NCI-H2227 treated with DMSO at 0.1 percent for 48 hours (cell line): ENCODE results near the gene ADGRD1.

Experiments used
- DNase-seq: peaks from one replicate; lab custom pipeline; 2025; lab: John Stamatoyannopoulos, UW

Gene ADGRD1

DNA sequence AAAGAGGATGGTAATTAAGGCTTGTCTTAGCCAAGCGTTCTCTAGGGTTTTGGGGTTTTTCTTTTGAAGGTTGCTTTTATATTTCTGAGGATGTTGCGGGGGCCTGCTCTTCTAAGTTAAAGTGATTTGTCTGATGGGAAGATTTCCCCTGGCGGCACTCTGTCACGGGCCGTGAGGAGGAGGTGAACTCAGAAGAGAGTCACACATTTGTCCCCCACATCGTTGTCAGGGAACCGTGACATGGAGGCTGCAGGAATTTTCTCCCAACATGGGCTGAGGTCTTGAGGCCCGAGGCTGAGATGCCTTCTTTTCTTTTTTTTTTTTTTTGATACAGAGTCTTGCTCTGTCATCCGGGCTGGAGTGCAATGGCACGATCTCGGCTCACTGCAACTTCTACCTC lies 71.5 kb downstream of the ADGRD1 start:
- no peak for DNase-seq

DNA sequence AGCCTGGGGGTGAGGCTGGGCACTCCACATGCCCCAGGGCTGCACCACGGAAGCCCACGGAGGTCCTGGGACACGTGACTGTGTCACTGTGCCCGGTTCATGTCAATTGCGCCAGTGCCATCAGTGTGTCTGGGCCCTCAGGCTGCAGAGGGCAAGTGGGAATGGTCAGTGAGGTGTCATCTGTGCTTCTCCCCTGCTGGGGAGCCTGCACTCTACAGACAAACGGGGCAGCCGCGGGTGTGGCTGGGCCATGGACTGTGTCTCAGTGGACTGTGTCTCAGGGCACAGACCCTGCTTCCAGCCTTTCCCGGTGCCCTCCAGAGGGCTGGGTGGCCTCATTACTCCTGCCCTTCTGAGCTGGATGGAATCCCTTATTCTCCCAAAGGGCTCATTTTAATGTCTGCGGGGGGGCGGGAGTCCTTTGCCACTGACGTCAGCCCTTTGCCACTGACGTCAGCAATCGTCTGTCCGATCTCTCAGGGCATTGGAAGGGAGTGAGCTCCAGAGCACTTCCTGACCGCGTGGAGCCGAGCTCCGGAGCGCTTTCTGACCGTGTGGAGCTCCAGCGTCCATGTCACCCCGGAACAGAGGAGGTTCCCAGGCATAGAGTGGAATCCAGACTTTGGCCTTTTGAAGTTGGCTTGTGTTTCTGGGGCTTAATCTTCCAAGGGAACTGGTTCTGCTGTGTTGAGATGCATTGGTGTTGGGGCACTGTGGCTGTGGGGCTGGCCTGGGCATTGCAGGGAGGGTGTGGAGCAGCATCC lies 72.4 kb downstream of the ADGRD1 start:
- DNase-seq: no peak

DNA sequence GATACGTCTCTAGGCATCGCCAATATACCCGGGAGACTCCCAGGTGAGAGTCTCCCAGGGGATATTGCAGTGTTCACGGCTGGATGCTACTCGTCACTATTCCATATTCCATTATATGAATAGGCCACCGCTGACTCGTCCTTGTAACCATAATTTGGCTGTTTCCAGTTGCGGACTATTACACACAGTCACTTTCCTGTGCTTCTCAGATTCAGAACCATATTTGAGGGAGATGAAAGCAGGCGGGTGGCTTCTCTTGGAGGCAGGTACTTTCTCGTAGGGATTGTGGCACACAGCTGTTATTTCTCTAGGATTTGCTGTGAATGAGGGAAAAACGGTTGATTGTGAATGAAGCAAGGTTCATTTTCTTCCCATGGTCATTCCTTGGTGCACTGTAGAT lies 73.0 kb downstream of the ADGRD1 start:
- no peak for DNase-seq

DNA sequence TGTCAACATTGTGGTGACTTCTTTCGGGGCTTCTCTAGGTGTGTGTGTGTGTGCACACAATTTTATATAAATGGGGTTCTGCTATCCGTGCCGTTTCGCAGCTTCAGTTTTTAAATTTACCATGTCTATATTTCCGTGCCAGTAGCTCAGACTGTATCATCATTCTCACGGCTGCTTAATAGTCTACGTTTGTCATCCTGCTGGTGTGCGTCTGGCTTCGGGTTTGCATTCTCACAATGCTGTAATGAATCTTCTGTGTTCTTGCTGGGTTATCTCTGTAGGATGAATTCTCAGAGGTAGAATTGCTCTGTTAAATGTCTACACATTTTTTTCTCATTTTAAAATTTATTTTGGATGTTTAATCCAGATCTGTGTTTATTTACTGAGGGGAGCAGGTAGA lies 73.6 kb downstream of the ADGRD1 start:
- DNase-seq: no peak

DNA sequence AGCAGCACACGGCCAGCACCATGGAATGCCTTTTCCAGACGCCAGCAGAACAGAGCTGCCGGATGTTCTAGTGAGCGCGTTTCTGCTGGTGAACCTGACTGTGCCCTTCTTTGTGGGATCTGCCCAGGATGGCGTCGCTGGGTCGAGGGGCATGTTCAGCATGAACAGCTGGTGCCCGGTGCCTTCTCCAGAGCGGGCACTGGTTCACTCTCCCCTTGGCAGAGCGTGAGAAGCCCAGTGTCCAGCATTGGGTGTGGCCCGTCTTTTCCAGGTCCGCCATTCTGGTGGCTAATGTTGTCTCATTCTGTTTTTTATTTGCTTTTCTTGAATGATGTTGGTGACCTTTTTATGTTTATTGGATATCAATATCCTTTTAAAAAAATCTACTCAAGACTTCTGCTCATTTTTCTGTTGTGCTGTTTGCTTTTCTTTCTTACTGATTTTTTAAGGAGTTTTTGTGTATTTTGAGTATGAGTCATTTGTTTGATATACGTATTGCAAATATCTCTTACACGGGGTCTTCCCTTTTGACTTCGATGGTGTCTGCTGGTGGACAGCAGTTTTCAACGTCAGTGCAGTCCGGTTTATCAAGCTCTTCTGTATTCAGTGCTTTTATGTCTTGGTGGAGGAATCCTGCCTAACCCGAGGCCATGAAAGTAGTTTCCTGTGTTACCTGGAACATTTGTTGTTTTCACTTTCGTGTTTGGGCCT lies 74.3 kb downstream of the ADGRD1 start:
- DNase-seq: no peak

DNA sequence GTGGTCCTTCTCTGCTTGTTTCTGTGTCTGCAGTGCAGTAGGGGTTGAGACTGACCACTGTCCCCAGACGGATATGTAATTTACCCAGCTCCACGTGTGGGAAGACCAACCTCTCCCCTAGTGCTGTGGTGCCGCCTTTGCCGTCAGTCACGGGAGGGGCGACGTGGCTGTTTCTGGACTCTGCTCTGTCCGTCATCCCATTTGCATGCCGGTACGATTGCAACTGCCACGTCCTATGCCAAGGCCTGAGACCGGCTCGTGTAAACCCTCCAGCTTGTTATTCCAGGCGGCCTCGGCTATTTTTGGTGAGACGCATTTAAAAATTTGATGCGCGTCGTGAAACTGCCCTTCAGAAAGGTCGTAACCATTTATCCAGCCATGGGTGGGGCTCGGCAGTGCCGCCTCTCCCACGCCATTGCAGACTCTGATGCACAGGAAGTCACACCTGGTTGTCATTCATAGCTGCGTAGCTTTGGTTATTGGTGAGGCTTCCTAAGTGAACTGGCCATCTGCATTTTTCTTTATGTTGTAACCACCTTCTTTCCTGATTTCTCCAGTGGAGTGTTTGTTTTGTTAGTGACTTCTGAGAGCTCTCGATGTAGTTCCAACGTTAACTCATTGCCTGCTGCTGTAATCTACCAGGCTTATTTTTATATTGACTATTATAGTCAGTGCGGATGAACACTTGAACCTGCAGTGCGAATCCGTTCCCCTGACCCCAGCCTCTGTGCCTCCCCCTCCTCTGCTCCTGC lies 75.1 kb downstream of the ADGRD1 start:
- DNase-seq: no peak

DNA sequence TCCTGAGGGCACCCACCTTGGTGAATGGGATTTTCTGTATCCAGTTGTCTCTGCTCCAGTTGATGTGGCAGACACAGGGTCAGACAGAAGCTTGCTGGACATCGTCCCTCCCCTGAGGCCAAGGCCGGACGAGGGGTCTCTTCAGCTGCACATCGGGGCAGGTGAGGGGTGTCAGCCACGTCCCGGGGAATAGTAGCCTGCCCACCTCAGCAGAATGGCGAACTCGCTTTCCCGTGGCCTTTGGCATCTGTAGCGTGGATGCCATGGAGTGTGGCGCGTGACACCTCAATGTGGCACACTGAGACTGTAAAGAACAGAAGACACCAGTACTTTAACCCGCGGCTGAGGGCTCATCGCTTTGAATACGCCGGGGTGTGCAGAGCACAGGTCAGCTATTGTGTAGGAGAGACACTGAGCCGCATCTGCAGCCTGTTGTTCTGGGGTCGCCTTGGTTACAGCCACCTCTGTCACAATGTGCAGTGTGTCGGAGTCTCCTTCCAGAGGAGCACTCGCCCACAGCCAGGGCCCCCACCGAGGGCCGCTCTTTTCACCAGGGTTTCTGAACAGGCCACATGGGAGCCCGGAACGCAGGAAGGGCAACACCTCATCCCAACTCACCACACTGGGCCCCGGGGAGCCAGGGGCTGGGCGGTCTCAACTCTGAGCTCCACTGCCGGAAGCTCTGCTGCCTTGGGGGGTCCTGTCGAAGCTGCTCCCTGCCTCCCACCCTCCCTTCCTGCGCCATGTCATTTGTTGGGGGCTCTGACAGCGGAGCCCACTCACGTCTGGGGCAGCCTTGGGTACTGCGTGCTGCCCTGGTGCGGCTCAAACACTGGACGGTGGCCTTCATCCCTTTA lies 77.0 kb downstream of the ADGRD1 start:
- DNase-seq: no peak

DNA sequence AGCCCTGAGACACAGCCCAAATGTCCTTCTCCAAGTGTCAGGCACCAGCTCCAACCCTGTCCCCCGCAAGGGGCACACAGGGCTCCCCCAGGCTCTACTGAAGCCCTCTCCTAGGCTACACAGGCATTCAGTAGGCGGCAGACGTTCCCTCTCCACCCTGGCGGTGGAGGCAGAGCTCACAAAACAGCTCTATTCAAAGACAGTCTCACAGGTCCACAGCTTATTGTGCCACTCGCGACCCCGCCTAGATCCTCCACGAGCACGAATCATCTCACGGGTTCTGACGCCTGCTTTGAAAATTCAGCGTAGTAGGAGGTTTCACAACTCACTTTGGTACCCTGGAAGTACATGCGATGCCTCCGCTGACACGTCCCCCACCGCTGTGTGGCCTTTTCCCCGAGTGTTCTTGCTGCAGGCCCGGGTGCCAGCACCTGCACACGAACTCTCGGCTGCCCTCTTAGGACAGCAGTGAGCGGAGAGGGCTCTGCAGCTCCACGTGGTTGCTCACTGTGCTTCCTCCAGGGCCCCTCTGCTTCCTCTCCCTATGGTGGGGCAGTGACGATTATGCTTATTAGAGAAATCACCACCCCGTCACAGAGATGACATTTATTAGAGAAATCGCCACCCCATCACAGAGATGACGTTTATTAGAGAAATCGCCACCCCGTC lies 78.5 kb downstream of the ADGRD1 start:
- DNase-seq: no peak

DNA sequence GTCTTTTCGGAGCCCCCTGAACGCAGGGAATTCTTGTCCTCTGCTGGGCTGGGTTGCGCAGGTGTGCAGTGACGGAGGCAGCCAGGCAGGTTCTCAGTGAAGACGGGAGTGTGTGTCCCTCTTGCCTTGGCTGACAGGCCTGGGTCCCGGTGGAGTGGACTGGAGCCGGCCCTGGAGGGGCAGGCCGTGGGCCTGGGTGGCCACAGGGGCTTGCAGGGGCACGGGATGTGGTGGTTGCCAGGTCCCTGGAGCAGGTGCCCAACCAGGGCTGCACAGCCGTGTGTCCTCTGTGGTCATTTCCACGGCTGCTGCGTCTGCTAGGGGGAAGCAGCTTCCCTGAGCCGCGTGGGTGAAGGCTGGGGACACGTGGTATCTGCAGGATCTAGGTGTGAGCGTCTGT lies 79.8 kb downstream of the ADGRD1 start:
- no peak for DNase-seq

DNA sequence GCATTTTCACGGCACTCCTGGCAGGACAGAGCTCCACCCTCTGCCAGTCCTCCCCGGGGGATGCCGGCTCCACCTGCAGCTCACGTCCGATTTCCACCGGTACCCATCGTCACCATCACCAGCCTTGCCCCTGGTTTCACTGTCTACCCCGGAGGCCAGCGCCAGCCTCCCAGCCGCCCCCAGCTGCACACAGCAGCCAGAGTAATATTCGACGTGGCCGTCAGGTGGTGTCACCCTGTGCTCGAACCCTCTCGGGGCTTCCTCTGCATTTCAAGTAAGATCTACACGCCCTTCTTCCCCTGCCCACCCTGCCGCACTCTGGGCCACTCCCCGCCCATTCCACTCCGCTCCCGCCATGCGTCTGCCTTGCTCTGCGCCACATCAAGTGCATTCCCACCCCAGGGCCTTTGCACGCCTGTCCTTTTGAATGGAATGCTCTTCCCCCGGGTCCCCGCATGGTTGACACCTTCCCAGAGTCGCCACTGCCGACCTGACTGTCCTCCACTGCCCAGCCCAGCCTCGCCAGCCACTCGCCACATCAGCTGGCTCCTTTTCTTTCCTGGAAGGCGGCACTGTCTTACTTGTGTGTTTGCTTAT lies 80.3 kb downstream of the ADGRD1 start:
- no peak for DNase-seq

DNA sequence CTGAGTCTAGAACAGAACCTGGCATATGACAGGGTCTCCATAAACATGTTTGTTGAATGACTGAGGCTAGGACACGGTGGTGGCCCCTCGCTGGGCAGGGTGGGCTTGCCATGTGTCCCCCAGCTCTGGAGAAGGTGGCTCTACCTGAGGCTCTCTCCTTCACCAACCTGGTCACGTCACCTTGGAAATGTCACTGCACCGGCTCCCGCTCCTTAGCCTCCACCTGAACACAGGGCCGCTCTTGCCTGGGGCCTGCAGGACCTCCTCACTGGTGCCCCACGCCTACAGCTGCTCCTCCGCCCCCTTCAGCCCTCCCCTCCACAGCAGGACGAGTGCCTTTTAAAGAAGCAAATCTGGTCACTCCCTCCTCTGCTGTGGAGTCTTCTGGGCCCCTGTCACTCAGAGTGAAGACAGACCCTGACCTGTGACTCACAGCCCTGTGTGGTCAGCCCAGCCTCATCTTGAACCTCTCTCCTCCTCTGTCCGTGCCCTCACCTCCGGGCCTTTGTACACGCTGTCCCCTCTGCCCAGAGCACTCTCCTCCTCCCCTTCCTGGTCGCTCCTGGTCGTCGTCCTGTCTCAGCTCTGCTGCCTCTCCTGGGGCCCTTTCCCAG lies 81.0 kb downstream of the ADGRD1 start:
- DNase-seq: no peak

DNA sequence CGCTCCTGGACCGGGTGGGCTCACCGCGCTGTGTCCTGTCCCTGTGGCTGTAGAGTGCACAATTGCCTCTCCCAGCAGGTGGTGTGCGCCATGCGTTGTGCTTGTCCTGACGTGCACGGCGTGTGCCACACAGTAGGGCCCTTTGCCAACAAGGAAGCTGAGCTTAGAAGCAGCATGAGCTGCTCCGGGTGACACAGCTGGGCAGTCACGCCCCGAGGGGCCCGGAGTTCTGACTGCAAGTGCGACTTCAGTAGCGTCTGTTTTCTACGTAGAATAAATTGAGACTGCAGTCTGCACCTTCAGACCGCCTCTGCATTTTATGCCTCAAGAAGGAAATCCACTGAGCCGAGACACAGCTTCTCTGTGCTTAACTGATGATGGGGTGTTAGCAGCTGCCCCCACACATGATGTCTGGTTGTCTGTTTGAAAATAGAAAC lies 81.6 kb downstream of the ADGRD1 start:
- DNase-seq: no peak

DNA sequence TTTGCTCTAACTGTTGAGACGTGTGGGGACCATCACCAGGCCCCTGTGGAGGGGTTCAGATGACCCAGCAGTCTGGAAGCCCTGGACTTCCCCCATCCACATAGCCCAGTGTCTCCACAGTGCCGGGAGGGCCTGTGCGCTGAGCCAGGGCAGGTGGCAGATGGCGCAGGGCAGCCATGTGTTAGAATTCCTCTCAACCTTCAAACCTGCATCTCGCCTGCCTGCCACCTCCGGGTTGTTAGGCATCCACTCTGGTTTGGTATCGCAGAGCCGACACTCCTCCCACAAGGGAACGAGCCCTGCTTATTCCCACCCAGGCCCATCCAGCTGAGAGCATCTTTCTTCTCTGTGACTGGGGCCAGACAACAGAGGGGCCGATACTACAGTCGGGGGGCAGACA lies 84.5 kb downstream of the ADGRD1 start:
- DNase-seq: no peak

DNA sequence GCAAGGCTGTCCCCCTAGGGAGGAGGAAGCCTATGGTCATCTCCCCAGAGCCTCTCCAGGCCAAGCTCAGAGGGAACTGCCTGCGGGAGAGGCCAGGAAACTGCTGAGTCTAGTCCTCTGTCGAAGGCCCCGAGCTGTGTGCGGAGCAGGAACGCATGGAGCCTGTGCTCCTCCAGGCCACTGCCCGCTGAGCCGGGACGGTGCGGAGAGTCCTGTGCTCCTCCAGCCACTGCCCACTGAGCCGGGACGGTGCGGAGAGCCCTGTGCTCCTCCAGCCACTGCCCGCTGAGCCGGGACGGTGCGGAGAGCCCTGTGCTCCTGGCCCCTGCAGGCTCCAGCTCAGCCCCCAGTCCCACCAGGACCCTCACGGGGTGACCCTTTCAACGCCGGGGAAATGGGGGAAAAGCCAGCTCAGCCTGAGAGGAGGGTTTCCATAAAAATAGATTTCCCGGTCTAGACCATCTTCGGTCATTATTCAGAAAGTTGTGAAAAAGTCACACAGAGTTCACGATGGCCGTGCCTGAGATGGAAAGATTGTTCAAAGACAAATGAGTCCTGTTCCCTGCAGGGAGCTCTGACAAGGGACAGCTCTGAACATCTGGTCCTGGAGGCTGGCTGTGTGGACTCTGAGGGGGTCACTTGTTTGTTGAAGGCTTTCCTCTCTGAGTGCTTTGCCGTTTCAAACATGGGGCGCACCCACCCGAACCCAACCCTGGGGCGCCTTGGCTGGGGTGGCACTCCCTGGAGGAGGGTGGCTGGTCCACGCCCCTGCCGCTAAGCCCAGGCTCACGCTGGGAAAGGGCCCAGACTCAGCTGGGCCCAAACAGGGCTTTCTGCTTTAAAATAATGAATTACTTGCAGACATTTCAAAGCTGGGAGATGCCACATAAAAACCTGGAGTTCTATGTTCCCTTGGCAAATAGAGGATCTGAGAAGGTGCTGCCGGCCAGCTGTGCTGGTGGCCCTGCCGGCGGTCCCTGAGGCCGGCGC lies 85.5 kb downstream of the ADGRD1 start:
- no peak for DNase-seq

DNA sequence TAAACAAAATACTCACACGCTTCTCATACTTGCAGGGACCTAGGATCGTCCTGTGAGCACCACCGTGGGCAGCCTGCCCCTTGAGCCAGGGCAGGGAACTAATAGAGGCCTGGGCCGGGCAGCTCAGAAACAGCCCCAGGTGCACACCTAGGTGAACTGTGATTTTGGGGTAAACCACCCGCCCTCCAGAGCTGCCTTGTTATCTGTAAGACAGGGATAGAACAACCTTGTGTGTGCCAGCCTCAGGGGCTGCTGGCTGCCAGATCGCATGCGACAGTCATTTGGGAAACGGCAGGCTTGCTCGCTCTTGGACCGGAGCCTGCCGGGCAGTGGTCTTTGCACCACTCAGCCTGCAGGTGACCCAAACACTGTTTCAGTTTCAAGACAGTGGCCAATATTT lies 86.8 kb downstream of the ADGRD1 start:
- DNase-seq: no peak

DNA sequence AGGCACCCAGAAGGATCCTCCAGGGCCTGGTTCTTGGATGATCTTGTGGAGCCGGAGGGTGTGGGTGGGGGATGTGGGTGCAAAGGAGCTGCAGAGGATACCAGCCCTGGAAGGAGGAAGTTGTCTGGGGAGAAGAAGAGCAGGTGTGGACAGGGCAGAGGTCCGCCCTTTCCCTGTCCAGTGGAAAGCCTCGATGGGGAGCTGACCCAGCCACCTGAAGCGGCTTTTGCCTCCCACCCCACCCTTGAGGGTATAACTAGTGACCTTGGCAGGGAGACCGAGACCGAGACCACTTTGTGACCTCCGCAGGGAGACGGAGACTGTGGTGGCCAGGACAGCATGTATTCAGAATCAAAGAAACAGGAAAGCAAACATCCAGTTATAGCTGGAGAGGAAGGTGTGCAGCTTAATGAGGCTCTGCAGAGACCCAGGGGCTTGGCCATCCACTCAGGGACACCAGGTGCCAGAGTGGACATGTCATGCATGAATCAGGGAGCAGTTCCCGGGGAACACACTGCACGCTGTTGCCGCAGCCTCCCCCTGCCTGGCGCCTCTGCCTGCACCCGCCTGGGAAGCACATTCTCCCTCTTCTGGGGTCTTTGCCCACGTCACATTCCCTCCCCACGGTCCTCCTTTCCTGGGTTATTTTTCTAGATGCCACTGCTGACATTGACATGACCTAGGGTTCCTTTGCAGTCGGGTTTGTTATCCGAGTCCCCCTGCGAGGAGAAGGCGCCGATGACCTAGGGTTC lies 87.7 kb downstream of the ADGRD1 start:
- no peak for DNase-seq

DNA sequence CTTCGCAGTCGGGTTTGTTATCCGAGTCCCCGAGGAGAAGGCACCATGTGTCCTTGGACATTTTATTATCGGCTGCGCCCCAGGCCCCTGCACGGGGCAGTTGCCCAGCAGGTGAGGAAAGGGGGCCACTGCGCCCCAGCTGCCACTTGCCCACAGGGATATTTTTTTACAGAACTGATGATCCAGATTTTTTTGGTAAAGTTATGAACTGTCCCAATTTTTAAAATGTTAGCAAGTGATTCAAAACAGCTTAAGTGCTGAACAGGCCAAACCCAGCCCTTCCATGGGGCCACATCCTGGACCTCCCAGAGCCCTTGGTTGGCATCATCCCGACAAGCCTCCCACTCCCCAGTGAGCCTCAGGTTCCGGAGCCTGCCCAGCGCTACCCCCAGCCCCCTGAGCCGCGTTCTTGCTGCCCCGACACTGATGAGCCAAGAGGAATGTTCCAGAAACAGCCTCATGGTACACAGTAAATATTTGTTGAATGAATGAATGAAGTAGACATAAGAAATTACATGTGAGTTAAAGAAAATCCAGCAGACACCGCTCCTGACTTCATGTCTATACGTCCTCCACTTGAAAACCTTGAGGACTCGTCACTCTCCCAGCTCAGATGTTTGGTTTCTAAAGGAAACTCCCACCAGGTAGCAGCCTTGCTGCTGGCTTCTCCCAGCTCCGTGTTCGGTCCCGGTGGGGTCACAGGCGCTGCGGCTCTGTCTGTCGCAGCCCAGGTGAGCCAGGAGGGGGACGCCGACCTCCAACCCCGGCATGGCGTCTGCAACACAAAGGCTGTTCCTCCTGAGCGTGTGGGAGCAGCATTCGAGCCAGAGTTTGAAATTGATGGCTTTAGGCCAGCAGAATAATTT lies 88.5 kb downstream of the ADGRD1 start:
- DNase-seq: no peak

DNA sequence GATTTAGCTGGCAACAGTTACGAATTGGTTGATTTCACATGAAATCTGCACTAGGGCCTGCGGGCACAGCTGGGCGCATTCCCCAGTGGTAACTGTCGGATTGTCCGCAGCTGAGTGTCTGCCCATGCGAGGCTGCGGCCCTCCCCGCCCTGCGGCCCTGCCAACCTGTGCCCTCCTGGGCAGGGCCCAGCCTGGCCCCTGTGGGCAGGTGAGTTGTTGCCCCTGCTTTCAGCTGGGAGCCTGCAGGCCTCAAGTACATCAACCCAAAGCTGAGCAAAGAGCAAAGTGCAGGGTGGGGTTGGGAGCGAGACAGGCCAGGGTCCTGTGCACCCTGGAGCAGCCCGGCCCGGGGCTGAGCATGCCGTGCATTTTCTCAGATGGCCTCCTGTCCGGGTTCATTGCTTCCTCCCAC lies 89.1 kb downstream of the ADGRD1 start:
- no peak for DNase-seq
